GM18870 (cell line): Measurements from ENCODE around the gene ST3GAL2.
A peak's percentile ranks its signal among the peaks of the same experiment; 100 is the strongest.
"Not testable (repeated sequence)": the region's sequence is repeated elsewhere in the genome, so short reads cannot be mapped to it uniquely, and the experiment has no call there.

Experiments
- ATAC-seq: cut with Tn5 transposase; IDR thresholded peaks from one replicate; pipeline ENCODE4 v1.9.1; 2021; ENCODE audit warnings: moderate library complexity; ENCODE audit not compliant: unreplicated experiment

ST3GAL2 gene

DNA sequence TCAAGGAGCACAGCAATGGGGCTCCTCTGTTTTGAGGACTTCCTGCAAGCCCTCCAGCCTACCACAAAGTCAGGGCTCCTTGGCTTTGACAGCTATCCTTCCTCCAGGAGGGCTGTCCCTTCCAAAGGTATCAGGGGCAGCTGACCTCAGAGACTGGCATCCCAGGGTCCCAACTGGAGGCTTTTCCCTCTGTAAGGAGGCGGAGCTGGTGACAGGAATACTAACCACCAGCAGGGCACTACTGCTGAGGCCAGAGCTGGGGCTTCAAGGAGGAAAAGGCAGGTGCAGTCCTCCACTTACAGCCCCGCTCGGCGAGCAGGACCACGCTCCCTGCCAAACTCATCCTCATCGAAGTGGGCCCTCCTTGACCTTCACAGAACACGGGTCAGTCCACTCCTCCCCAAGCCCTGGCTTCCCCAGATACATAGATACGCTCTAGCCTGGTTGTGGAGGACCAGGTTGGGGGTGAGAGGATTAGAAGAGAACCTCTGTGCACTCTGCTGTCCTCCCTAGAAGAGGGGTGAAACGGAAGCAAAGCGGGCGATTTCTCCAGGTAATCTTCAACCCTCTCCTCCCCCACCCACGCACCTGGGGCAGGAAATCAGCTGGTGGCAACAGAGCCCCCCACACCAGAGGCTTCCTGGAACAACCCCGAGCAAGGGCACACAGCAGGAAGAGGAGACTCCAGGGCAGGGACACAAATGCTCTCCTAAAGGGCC, 20.5 kb downstream of the ST3GAL2 start:
- no peak for ATAC-seq

GRCh38 chr16:70417661-70418060, 21.2 kb downstream of the ST3GAL2 start:
- no peak for ATAC-seq

- peak; percentile 68 for ATAC-seq
Observed at GRCh38 chr16:70416748-70417616, 21.9 kb downstream of the ST3GAL2 start.

- not testable (repeated sequence) for ATAC-seq
Observed at GRCh38 chr16:70413572-70413971, 25.3 kb downstream of the ST3GAL2 start.

- ATAC-seq: no peak
Observed at GRCh38 chr16:70412385-70412784, 26.5 kb downstream of the ST3GAL2 start.

GRCh38 chr16:70410734-70411133, 28.2 kb downstream of the ST3GAL2 start:
- ATAC-seq: no peak

GRCh38 chr16:70407811-70408274, 31.1 kb downstream of the ST3GAL2 start:
- ATAC-seq: no peak

DNA sequence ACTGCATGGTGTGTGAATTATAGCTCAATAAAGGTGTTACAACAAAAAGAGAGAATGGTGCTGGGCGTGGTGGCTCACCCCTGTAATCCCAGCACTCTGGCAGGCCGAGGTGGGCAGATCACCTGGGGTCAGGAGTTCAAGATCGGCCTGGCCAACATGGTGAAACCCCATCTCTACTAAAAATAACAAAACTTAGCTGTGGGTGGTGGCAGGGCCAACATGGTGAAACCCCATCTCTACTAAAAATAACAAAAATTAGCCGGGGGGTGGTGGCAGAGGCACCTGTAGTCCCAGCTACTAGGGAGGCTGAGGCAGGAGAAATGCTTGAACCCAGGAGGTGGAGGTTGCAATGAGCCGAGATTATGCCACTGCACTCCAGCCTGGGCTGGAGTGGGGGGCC, 32.8 kb downstream of the ST3GAL2 start:
- ATAC-seq: not testable (repeated sequence)

DNA sequence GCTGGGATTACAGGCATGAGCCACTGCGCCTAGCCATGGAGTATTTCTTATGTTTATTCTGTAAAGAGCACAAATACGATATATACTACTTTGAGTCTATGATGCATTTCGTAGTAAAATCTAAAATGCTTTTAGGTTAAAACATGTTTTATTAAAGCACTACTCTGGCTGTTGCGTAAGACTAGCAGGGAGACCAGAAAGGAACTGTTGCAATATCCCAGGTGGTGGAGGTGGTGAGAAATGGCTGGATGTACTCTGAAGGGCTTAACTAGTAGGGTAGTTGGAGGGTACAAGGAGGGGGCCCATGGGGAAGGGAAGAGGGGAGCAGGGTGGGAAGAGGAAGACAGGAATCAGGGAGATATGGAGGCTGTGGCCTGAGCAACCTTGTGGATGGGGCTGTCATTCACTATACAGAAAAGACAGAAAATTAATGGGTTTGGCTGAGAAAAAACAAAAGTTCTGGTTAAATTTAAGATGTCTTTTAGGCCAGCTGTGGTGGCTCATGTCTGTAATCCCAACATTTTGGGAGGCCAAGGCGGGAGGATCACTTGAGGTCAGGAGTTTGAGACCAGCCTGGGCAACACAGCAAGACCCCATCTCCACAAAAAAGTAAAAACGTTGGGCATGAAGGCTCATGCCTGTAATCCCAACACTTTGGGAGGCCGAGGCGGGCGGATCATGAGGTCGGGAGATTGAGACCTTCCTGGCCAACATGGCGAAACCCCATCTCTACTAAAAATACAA, 35.8 kb downstream of the ST3GAL2 start:
- ATAC-seq: no peak

DNA sequence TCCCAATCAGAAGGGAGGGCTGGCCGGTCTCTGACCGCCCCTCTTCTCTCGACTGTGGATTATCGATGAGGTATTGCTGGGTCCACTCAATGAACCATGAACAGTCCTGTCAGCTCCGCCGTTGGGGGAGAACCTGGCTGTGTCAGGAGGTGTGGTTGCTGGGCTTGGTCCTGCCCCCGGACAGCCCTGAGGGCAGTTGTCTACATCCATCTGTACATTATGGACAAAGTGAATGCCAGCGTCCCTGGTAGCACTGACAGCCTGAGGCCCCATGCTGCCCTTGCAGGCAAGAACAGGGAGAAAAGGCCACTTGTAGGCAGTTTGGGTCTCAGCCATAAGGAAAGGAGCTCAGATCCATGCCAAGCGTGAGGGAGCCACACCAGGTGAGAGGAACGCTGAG, 38.9 kb downstream of the ST3GAL2 start:
- no peak for ATAC-seq

DNA sequence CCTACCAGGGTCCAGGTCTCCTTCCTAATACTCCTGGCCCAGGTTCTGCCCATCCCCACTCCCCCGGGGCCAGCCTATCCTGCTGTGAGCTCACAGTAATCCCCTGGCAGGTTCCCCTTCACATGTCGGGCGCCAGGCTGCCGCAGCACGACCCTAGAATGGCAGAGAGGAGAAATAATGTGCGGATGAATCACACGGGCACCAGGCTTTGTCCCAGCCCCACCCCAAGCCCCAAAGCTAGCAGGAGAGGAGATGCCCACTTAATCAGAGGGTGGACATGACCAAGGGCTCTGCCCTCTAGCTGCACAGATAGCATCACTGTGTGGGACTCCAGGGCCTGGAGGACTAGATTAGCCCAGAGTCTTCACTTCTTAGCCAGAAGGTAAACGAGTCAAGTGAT, 39.5 kb downstream of the ST3GAL2 start:
- ATAC-seq: no peak

DNA sequence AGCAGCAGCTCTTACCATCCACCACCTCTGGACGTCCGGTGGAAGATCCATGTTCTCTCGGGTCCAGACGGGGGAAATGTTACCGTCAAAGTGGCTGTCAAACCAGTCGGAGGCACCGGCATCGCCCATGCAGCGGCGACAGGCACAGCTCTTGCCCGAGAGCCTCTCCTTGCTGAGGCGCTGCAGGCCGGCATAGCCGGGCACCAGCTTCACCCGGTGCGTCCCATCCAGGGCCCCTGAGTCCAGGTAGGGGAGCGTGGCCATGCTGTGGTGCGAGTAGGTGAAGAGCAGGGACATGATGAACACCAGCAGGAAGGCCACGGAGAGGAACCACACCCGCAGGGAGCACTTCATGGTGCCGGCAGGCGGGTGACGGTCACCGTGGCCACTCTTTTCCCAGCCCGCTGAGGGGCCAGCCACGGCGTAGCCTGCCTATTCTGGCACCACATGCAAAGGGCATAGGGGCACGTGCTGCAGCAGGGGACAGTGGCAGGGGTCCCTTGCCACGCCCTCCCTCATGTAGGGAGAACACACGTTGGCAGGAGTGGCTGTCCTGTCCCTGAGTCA, 40.6 kb downstream of the ST3GAL2 start:
- ATAC-seq: no peak

DNA sequence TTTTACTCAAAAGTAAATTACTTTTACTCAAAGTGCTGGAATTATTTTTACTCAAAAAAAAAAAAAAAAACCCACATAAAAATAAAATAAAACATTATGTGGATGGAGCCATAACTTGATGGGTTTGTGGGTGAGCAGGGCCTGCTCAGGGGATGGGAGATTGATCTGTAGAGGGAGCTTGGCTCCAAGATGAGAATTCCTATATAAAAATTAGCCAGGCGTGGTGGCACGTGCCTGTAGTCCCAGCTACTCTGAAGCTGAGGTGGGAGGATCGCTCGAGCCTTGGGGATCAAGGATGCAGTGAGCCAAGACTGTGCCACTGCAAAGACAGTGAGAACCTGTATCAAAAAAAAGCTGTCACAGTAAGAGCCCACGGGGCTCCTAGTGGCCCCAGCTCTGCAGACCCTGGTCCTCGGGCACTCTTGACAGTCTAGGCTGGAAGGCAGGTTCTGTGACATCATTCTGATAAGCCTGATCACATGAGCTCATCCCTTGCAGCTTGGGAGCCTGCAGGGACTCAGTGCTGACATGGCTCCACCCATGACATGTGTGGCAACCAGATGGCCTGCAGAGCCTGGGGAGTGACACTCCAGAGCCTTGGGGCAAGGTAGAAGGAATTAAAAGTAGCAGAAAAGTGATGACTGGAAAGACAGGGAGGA, 42.5 kb downstream of the ST3GAL2 start:
- ATAC-seq: no peak

- no peak for ATAC-seq
Observed at GRCh38 chr16:70395345-70395901, 43.5 kb downstream of the ST3GAL2 start.

DNA sequence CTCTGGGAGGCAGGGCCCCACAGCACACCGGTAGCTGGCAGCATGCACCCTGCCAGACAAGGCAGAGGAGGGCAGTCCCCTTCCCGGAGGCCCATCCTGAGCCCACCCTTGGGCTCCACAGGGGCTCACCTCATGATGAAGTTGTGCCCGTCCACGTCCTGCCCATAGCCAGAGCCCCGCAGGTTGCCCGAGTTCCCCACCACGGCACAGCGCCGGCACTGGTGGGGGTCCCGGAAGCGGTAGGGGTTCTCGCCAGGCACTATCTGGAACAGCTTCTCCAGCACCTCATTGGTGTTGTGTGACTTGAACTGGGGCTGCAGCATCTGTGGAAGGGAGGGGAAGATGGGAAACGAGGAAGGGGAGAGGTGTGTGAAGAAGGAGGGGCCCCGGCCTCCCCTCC, 44.0 kb downstream of the ST3GAL2 start:
- no peak for ATAC-seq

GRCh38 chr16:70393662-70394061, 45.2 kb downstream of the ST3GAL2 start:
- ATAC-seq: no peak

DNA sequence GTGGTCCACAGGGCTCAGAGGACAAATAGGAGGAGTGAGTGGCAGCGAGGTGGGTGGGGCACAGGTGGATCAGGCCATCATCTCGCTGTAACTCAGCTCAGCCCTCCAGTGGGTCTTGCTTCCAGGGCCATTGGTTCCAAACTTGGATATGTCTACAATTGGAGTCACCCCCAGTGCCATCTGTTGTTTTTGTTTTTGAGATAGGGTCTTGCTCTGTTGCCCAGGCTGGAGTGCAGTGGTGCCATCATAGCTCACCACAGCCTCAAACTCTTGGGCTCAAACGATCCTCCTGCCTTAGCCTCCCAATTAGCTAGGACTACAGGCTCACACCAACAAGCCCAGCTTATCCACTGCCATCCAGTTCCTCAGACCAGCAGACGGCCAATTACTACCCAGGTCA, 46.3 kb downstream of the ST3GAL2 start:
- ATAC-seq: no peak

DNA sequence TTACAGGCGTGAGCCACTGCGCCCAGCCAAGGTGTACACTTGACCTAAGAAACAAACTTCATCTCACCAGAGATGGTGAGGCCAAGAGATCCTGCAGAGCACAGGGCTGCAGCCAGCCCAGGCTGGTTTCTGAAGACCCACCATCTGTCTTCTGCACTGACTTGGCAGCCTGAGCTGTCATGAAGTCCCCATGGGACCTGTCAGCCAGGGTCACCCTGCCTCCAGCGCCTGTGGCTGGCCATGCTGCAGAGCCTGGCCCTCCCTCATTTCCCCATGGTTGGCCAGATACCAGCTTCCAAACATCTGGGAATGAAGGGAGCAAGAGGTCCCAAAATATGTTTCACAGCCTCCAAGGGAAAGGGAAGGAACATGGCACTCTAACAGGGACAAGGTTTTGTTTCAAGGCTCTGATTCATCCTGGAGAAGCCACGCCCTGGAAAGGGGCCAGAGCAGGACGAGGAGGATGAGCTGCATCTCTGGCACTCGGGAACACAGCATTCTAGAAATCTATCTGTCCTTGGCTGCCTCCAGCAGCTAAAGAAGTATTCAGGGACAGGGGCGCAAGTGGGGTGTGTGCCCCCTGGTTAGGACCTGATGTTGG, 46.9 kb downstream of the ST3GAL2 start:
- no peak for ATAC-seq

- no peak for ATAC-seq
Observed at GRCh38 chr16:70391446-70391845, 47.5 kb downstream of the ST3GAL2 start.

GRCh38 chr16:70390774-70391173, 48.1 kb downstream of the ST3GAL2 start:
- ATAC-seq: no peak
